Ammon's horn (tissue), 1 donor: ENCODE results near the gene TMEM108.
A peak's percentile ranks its signal among the peaks of the same experiment; 100 is the strongest.

ENCODE experiments used
- DNase-seq: peaks from one replicate; pipeline ENCODE4 v3.0.0-alpha.2; 2016; ENCODE audit warnings: low spot score

TMEM108 gene

GRCh38 chr3:133054586-133054985 is 16.4 kb downstream of the TMEM108 start:
- no peak for DNase-seq

- no peak for DNase-seq
Measured at GRCh38 chr3:133055339-133055738, 17.1 kb downstream of the TMEM108 start.

GRCh38 chr3:133058243-133058642 is 20.1 kb downstream of the TMEM108 start:
- no peak for DNase-seq

- no peak for DNase-seq
Measured at GRCh38 chr3:133058831-133059230, 20.6 kb downstream of the TMEM108 start.

GRCh38 chr3:133065193-133065961 is 27.2 kb downstream of the TMEM108 start:
- no peak for DNase-seq

- DNase-seq = peak; percentile 11
Measured at GRCh38 chr3:133066026-133066425, 27.8 kb downstream of the TMEM108 start.

GRCh38 chr3:133069556-133070286 is 31.5 kb downstream of the TMEM108 start:
- DNase-seq = no peak

- peak; percentile 52 for DNase-seq
Measured at GRCh38 chr3:133074977-133075376, 36.8 kb downstream of the TMEM108 start.

- no peak for DNase-seq
Measured at GRCh38 chr3:133077688-133078087, 39.5 kb downstream of the TMEM108 start.

GRCh38 chr3:133079621-133080020 is 41.4 kb downstream of the TMEM108 start:
- no peak for DNase-seq

GRCh38 chr3:133081016-133081415 is 42.8 kb downstream of the TMEM108 start:
- no peak for DNase-seq

- DNase-seq = no peak
Measured at GRCh38 chr3:133083395-133083794, 45.2 kb downstream of the TMEM108 start.

GRCh38 chr3:133089906-133090485 is 51.8 kb downstream of the TMEM108 start:
- DNase-seq = no peak

GRCh38 chr3:133092681-133093080 is 54.5 kb downstream of the TMEM108 start:
- no peak for DNase-seq

GRCh38 chr3:133093366-133093765 is 55.2 kb downstream of the TMEM108 start:
- DNase-seq = no peak

GRCh38 chr3:133096900-133097613 is 58.9 kb downstream of the TMEM108 start:
- DNase-seq = no peak

GRCh38 chr3:133103706-133104105 is 65.5 kb downstream of the TMEM108 start:
- DNase-seq = no peak

- DNase-seq = no peak
Measured at GRCh38 chr3:133106169-133106568, 68.0 kb downstream of the TMEM108 start.

GRCh38 chr3:133112666-133113065 is 74.5 kb downstream of the TMEM108 start:
- DNase-seq = no peak

GRCh38 chr3:133113526-133113925 is 75.3 kb downstream of the TMEM108 start:
- DNase-seq = no peak

GRCh38 chr3:133113927-133114597 is 75.9 kb downstream of the TMEM108 start:
- no peak for DNase-seq

GRCh38 chr3:133115176-133115575 is 77.0 kb downstream of the TMEM108 start:
- DNase-seq = no peak
